GM03348 (cell line): Measurements from ENCODE around the gene CARS2.
"Not testable (repeated sequence)": the region's sequence is repeated elsewhere in the genome, so short reads cannot be mapped to it uniquely, and the experiment has no call there.

ENCODE experiments used
- DNase-seq: peaks from one replicate; pipeline ENCODE4 v3.0.0; 2012; ENCODE audit warnings: low spot score

Gene CARS2

GRCh38 chr13:110705826-110706569, at the start of gene CARS2:
Gene CARS2, minus strand, starts transcription at chr13:110706116. Its CDS starts 23 bp downstream, at chr13:110706093.
- peak; percentile 95 for DNase-seq

- DNase-seq = no peak
Measured at GRCh38 chr13:110748271-110748670, 42.4 kb upstream of the CARS2 start.

- no peak for DNase-seq
Measured at GRCh38 chr13:110746438-110746837, 40.5 kb upstream of the CARS2 start.

GRCh38 chr13:110743687-110744086, 37.8 kb upstream of the CARS2 start:
- DNase-seq = no peak

- no peak for DNase-seq
Measured at GRCh38 chr13:110737555-110737954, 31.6 kb upstream of the CARS2 start.

GRCh38 chr13:110734561-110734960, 28.6 kb upstream of the CARS2 start:
- DNase-seq = no peak

- DNase-seq = no peak
Measured at GRCh38 chr13:110731072-110731471, 25.2 kb upstream of the CARS2 start.

GRCh38 chr13:110726726-110727125, 20.8 kb upstream of the CARS2 start:
- DNase-seq = no peak

- not testable (repeated sequence) for DNase-seq
Measured at GRCh38 chr13:110726153-110726552, 20.2 kb upstream of the CARS2 start.

GRCh38 chr13:110723598-110723997, 17.7 kb upstream of the CARS2 start:
- DNase-seq = no peak

GRCh38 chr13:110722971-110723370, 17.1 kb upstream of the CARS2 start:
- DNase-seq = no peak

- DNase-seq = no peak
Measured at GRCh38 chr13:110719036-110719710, 13.3 kb upstream of the CARS2 start.

- DNase-seq = no peak
Measured at GRCh38 chr13:110716247-110716515, 10.3 kb upstream of the CARS2 start.

- DNase-seq = peak; percentile 99
Measured at GRCh38 chr13:110715395-110716246, 9.7 kb upstream of the CARS2 start.

GRCh38 chr13:110714797-110715394, 9.0 kb upstream of the CARS2 start:
- DNase-seq = no peak

- DNase-seq = peak; percentile 33
Measured at GRCh38 chr13:110713981-110714796, 8.3 kb upstream of the CARS2 start.

GRCh38 chr13:110713642-110713952, 7.7 kb upstream of the CARS2 start, which contains the start of gene ING1:
Gene ING1, plus strand, starts transcription at chr13:110713700. Its CDS starts 450 bp downstream, at chr13:110714150.
- no peak for DNase-seq

GRCh38 chr13:110712849-110713641, 7.1 kb upstream of the CARS2 start:
- DNase-seq = peak; percentile 98

GRCh38 chr13:110712081-110712848, 6.3 kb upstream of the CARS2 start:
- peak; percentile 95 for DNase-seq
